Measurements from ENCODE around the gene PCDHB8.

GRCh38 chr5:141186897-141187512, 9.4 kb downstream of the PCDHB8 start, which contains the start of gene PCDHB9:
- no peak for TF ChIP-seq POLR2AphosphoS5 (IDR thresholded peaks at IDR 0.05; ENCODE audit: low read depth, low read length)
- TF ChIP-seq CTCF (IDR thresholded peaks at IDR 0.05) = peak; percentile 89
- TF ChIP-seq REST (IDR thresholded peaks at IDR 0.05; ENCODE audit: insufficient read depth in 1 of 2, low read depth in 2 of 2, low read length in 1 of 2) = no peak
- TF ChIP-seq SIN3A (IDR thresholded peaks at IDR 0.05; ENCODE audit: borderline replicate concordance, insufficient read depth, low read depth, low read length) = no peak
- no peak for TF ChIP-seq TCF7L2 (IDR thresholded peaks at IDR 0.05; ENCODE audit: low read depth, low read length)

Data from Panc1 (cell line).